ENCODE measurements around the gene CRIP2. TPM values are rescaled to one million over a fixed set of nuclear protein-coding genes. Genes with fewer than 3 reads are reported as not detected.

The CRIP2 gene
- total RNA-seq, 2 donors from 2014 or later, result 65.9 to 96.6 TPM

DNA sequence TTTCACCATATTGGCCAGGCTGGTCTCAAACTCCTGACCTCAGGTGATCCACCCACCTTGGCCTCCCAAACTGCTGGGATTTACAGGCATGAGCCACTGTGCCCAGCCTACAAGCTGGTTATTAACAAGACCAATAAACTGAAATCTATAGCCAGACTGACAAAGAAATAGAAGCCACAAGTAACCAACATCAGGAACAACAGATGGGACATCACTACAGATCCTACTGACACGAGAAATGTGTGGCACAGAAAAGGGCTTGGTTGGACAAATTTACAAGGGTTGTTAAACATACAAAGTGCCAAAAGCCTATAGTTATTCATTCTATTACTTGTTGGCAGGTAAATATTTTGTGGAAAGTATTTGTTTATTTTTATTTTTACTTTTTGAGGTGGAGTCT is 43.4 kb upstream of the CRIP2 start:
- WGBS, 2 donors, result 90 to 100% methylated on average over 1 of the region's 1 CpG
- ATAC-seq (no peak), DNase-seq (no peak)
- H3K27ac ChIP-seq, result peak overlapping the region in 2 of 4 donors; percentile 39 to 40
- H3K4me1 ChIP-seq, result peaks cover 6% of the 10 kb centered on the region
- no peaks in the 10 kb centered on the region for H3K27me3 ChIP-seq
- H3K4me3 ChIP-seq, result no peak overlapping the region
- TF ChIP-seq, protein P1, sequence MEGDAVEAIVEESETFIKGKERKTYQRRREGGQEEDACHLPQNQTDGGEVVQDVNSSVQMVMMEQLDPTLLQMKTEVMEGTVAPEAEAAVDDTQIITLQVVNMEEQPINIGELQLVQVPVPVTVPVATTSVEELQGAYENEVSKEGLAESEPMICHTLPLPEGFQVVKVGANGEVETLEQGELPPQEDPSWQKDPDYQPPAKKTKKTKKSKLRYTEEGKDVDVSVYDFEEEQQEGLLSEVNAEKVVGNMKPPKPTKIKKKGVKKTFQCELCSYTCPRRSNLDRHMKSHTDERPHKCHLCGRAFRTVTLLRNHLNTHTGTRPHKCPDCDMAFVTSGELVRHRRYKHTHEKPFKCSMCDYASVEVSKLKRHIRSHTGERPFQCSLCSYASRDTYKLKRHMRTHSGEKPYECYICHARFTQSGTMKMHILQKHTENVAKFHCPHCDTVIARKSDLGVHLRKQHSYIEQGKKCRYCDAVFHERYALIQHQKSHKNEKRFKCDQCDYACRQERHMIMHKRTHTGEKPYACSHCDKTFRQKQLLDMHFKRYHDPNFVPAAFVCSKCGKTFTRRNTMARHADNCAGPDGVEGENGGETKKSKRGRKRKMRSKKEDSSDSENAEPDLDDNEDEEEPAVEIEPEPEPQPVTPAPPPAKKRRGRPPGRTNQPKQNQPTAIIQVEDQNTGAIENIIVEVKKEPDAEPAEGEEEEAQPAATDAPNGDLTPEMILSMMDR (IDR thresholded peaks at IDR 0.05), result no peak
- no peak for TF ChIP-seq POLR2A (IDR thresholded peaks at IDR 0.05)
- H3K36me3 ChIP-seq (replicated peaks in 1 of 2; ENCODE audit: insufficient read depth in 1 of 2, low read depth in 2 of 2), result no peaks in the 10 kb centered on the region
- H3K9me3 ChIP-seq, result no peaks in the 10 kb centered on the region
- intact Hi-C loops (cut with DNase I), result no loop called here

DNA sequence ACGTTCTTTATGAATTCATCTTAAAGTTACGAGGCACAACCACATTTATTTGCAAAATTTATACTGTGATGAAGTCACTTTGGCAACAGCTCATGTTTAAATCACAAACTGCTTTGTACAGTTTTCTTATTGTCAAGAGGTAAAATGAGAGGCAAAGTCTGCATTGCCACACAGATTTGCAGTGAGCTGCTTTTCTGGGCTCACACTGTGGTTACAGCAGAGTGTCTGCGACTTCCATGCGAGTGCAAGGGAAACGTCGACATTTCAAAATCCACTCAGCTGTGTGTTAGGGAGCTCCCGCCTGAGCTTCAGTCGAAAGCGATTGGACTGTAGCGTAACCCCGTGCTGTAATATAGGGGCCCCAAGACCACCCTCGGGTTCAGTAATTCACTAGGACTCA is 42.0 kb upstream of the CRIP2 start:
- TF ChIP-seq POLR2A (IDR thresholded peaks at IDR 0.05), result no peak
- TF ChIP-seq, protein P1 (IDR thresholded peaks at IDR 0.05), result no peak
- Histone ChIP-seq H3K4me1 (peaks cover 6% of the 10 kb centered on the region), H3K4me3 (no peak overlapping the region), H3K27ac (no peak overlapping the region), H3K27me3 (no peaks in the 10 kb centered on the region), H3K36me3 (replicated peaks in 1 of 2; ENCODE audit: insufficient read depth in 1 of 2, low read depth in 2 of 2) (no peaks in the 10 kb centered on the region), H3K9me3 (no peaks in the 10 kb centered on the region)
- intact Hi-C loops (cut with DNase I), result no loop called here
- DNase-seq (no peak), ATAC-seq (no peak)
- 87 to 90% methylated on average over 12 of the region's 12 CpGs for WGBS, 2 donors

DNA sequence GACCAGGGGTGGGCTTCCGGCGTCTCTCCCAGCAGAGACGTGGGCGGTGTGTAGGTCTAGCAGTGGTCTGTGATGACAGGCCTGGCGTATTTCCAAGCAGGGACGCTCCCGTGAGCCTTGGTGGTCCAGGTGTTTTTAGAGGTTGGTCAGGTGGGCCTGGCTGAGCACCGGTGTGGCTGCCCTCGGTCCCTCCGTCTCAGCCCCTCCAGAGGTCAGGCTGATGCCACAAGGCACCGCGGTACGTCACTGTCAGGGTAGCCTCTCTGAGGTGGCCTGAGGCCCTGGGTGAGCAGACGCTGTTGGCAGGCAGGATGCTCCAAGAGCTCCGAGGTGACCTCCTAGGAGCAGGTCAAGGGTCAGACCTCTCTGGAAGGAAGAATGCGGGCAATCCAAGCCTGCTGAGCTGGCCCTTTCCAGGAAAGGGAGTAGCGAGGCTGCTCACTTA is 41.4 kb upstream of the CRIP2 start:
- no peak for DNase-seq
- no peak overlapping the region for H3K4me3 ChIP-seq
- TF ChIP-seq, protein P1 (IDR thresholded peaks at IDR 0.05), result no peak
- TF ChIP-seq POLR2A (IDR thresholded peaks at IDR 0.05), result no peak
- H3K27me3 ChIP-seq, result no peaks in the 10 kb centered on the region
- no peak for ATAC-seq
- no peak overlapping the region for H3K27ac ChIP-seq
- H3K36me3 ChIP-seq (replicated peaks in 1 of 2; ENCODE audit: insufficient read depth in 1 of 2, low read depth in 2 of 2), result no peaks in the 10 kb centered on the region
- WGBS, 2 donors, result 72 to 86% methylated on average over 13 to 17 of the region's 17 CpGs
- H3K9me3 ChIP-seq, result no peaks in the 10 kb centered on the region
- intact Hi-C loops (cut with DNase I), result no loop called here
- peaks cover 6% of the 10 kb centered on the region for H3K4me1 ChIP-seq

DNA sequence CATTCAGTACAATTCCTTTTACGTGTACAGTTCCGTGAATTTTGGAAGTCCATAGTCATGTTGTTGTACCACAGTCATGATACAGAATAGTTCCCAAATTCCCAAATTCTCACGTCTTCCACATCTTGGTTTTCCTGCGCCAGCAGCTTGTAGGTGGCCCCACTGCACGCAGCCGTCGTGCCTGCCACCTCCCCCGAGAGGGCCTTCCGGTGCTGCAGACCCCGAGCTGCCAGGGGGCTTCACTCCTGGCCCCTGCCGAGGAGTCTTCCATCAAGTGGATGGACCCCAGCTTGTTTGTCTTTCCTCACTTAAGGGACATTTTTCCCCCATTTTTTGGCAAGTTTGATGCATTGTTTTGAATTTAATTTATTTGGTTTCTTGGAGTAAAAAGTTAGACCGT is 38.2 kb upstream of the CRIP2 start:
- no peak overlapping the region for H3K4me3 ChIP-seq
- no peak overlapping the region for H3K27ac ChIP-seq
- DNase-seq (no peak), ATAC-seq (no peak)
- peaks cover 6% of the 10 kb centered on the region for H3K4me1 ChIP-seq
- no peaks in the 10 kb centered on the region for H3K9me3 ChIP-seq
- intact Hi-C loops (cut with DNase I), result no loop called here
- H3K36me3 ChIP-seq (replicated peaks in 1 of 2; ENCODE audit: insufficient read depth in 1 of 2, low read depth in 2 of 2), result no peaks in the 10 kb centered on the region
- H3K27me3 ChIP-seq, result no peaks in the 10 kb centered on the region
- TF ChIP-seq, protein P1 (IDR thresholded peaks at IDR 0.05), result no peak
- TF ChIP-seq POLR2A (IDR thresholded peaks at IDR 0.05), result no peak
- WGBS, 2 donors, result 85 to 89% methylated on average over 12 of the region's 12 CpGs

DNA sequence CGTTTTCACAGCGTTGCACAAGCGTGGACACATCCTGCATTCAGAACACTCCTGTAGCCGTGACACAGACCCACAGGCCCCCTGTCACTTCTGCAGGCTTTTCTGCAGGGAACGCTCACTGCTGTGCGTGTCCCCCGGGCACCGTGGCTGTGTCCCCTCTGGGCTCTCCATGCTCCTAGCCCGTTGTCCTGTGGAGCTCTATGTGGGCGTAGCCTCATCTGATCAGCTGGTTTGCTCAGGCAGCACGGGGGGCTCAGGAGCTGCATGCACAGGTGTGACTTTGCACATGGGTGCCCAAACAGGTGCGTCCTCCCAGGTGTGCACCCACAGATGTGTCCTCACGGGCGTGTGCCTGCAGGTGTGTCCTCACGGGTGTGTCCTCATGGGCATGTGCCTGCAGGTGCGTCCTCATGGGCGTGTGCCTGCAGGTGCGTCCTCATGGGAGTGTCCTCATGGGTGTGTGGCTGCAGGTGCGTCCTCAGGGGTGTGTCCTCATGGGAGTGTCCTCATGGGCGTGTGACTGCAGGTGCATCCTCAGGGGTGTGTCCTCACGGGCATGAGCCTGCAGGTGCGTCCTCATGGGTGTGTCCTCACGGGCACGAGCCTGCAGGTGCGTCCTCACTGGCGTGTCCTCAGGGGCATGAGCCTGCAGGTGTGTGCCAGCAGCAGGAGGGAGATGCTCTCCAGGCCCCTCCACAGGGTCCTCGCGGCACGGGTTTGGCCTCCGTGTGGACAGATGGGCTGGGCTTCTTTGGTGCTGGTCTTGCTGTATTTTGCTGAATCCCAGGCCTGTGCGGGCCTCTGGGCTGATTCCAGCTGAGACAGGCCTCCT is 37.5 kb upstream of the CRIP2 start:
- ATAC-seq (no peak), DNase-seq (no peak)
- Histone ChIP-seq H3K9me3 (no peaks in the 10 kb centered on the region), H3K27ac (no peak overlapping the region), H3K4me3 (no peak overlapping the region), H3K27me3 (no peaks in the 10 kb centered on the region), H3K4me1 (no peaks in the 10 kb centered on the region), H3K36me3 (replicated peaks in 1 of 2; ENCODE audit: insufficient read depth in 1 of 2, low read depth in 2 of 2) (no peaks in the 10 kb centered on the region)
- intact Hi-C loops (cut with DNase I), result no loop called here
- no peak for TF ChIP-seq POLR2A (IDR thresholded peaks at IDR 0.05)
- TF ChIP-seq, protein P1 (IDR thresholded peaks at IDR 0.05), result no peak
- WGBS, 2 donors, result 87 to 95% methylated on average over 9 to 12 of the region's 31 CpGs

All from body of pancreas (tissue), 4 donors.